SK-N-SH (cell line): ENCODE measurements around the gene CAD.

Experiments used
- CTCF ChIP-seq: fragments of 200-600 bp; sonication (generic); IDR thresholded peaks from 2 replicates; pipeline ENCODE4 v1.6.1; 2017; ENCODE audit warnings: antibody characterized with exemption, mild to moderate bottlenecking, moderate library complexity
- EP300 ChIP-seq, 2 experiments: IDR thresholded peaks; 2 replicates each; pipeline versions ENCODE4 v1.4.0 to v1.6.1; 2012; ENCODE audit warnings: borderline replicate concordance in 1 of 2, low read depth in 1 of 2, low read length in 1 of 2
- FOXM1 ChIP-seq: IDR thresholded peaks from 2 replicates; pipeline ENCODE4 v1.4.0; 2012; ENCODE audit warnings: low read depth, mild to moderate bottlenecking
- JUND ChIP-seq: IDR thresholded peaks from 2 replicates; pipeline ENCODE4 v1.4.0; 2012
- MAX ChIP-seq: IDR thresholded peaks from 2 replicates; pipeline ENCODE4 v1.4.0; 2012; ENCODE audit warnings: low read depth
- MEF2A ChIP-seq: IDR thresholded peaks from 2 replicates; pipeline ENCODE4 v1.4.0; 2012; ENCODE audit warnings: low read depth, borderline replicate concordance
- POLR2AphosphoS5 ChIP-seq: IDR thresholded peaks from 2 replicates; pipeline ENCODE4 v1.6.1; 2012; ENCODE audit warnings: low read depth, low read length
- RAD21 ChIP-seq: IDR thresholded peaks from 2 replicates; pipeline ENCODE4 v1.6.1; 2012; ENCODE audit warnings: mild to moderate bottlenecking, low read length
- TAF1 ChIP-seq: IDR thresholded peaks from 2 replicates; pipeline ENCODE4 v1.6.1; 2012; ENCODE audit warnings: low read depth, mild to moderate bottlenecking, low read length, moderate library complexity, borderline replicate concordance
- USF2 ChIP-seq: fragments of 150-350 bp; IDR thresholded peaks from 2 replicates; pipeline ENCODE4 v1.6.1; 2017; ENCODE audit warnings: antibody characterized with exemption, low read length, low read depth, borderline replicate concordance

GRCh38 chr2:27262379-27263286 lies 45.5 kb downstream of the CAD start, which contains the start of gene SLC30A3:
- TF ChIP-seq CTCF: peak; percentile 26
- no peak for TF ChIP-seq USF2
- TF ChIP-seq TAF1: no peak
- no peak for TF ChIP-seq EP300 (IDR thresholded peaks at IDR 0.05; ENCODE audit: borderline replicate concordance in 1 of 2, low read depth in 1 of 2, low read length in 1 of 2)
- TF ChIP-seq POLR2AphosphoS5: no peak
- no peak for TF ChIP-seq RAD21
- no peak for TF ChIP-seq JUND
- no peak for TF ChIP-seq MAX
- no peak for TF ChIP-seq MEF2A
- no peak for TF ChIP-seq FOXM1
